Measurements from ENCODE around the gene GPANK1. TPM values are rescaled to one million over a fixed set of nuclear protein-coding genes. Genes with fewer than 3 reads are reported as not detected.
"Not testable (repeated sequence)": the region's sequence is repeated elsewhere in the genome, so short reads cannot be mapped to it uniquely, and the experiment has no call there.

Gene GPANK1
- total RNA-seq, 1 experiment from 2014 or later, result 26.8 TPM

GRCh38 chr6:31710523-31711219 is 45.9 kb upstream of the GPANK1 start:
- no peak overlapping the region for H3K14ac ChIP-seq (ENCODE audit: insufficient read depth, low read length)
- no peaks in the 10 kb centered on the region for H3K79me1 ChIP-seq (ENCODE audit: insufficient read depth, low read depth, low read length, poor library complexity, severe bottlenecking)
- no peak overlapping the region for H3K9ac ChIP-seq (ENCODE audit: extremely low read depth, insufficient read length, low read length)
- no peak overlapping the region for H3T11ph ChIP-seq (ENCODE audit: low read length)
- peaks cover 5% of the 10 kb centered on the region; the same call in 1 of the 2 replicates for H3K4me1 ChIP-seq (ENCODE audit: insufficient read depth, low read length)
- H3K79me2 ChIP-seq (ENCODE audit: insufficient read depth, low read length), result no peaks in the 10 kb centered on the region
- no peak overlapping the region for H3K23ac ChIP-seq (ENCODE audit: insufficient read length, low read depth, low read length)
- H3K18ac ChIP-seq (ENCODE audit: insufficient read length, low read depth, low read length), result no peak overlapping the region
- no peak overlapping the region for H2AK5ac ChIP-seq (ENCODE audit: insufficient read length, low read length)
- Mint-ChIP-seq H3K36me3 (ENCODE audit: insufficient read depth in 1 of 3, low read depth in 3 of 3) (no peaks in the 10 kb centered on the region), H3K27ac (no peak overlapping the region), H3K4me1 (peaks cover 31 to 40% of the 10 kb centered on the region in 2 experiments), H3K9me3 (no peaks in the 10 kb centered on the region), H3K27me3 (ENCODE audit: low read depth) (peaks cover 9% of the 10 kb centered on the region), H3K4me3 (no peak overlapping the region)
- no peaks in the 10 kb centered on the region for H4K20me1 ChIP-seq (ENCODE audit: control insufficient read depth, insufficient read depth, insufficient read length)
- no peak overlapping the region for H3K4me2 ChIP-seq (ENCODE audit: insufficient read depth, insufficient read length, low read length)
- no peak overlapping the region for H2BK120ac ChIP-seq (ENCODE audit: low read depth, low read length, poor library complexity, severe bottlenecking)
- H3K56ac ChIP-seq (ENCODE audit: insufficient read length, low read depth, low read length), result no peak overlapping the region
- no peak overlapping the region for H4K91ac ChIP-seq (ENCODE audit: insufficient read length, low read depth, low read length)
- H2AFZ ChIP-seq (ENCODE audit: low read length), result no peak overlapping the region
- TF ChIP-seq CTCF (conservative IDR thresholded peaks at IDR 0.05), result no peak
- H3K27me3 ChIP-seq (ENCODE audit: insufficient read depth, low read length), result no peaks in the 10 kb centered on the region
- H3K9me3 ChIP-seq (ENCODE audit: control insufficient read depth, low read depth, low read length), result no peaks in the 10 kb centered on the region
- no peak overlapping the region for H4K8ac ChIP-seq (replicated peaks; ENCODE audit: insufficient read length, low read depth, low read length)
- H2BK5ac ChIP-seq (ENCODE audit: insufficient read length, low read length), result no peak overlapping the region
- no peak overlapping the region for H2BK20ac ChIP-seq (ENCODE audit: low read depth, low read length, poor library complexity, severe bottlenecking)
- no CpG with 5 or more reads among the region's 5 CpGs for WGBS (ENCODE audit: extremely low coverage, insufficient read length, low lambda C conversion rate)
- H3K4ac ChIP-seq (ENCODE audit: low read depth, low read length), result no peak overlapping the region
- H3K27ac ChIP-seq (ENCODE audit: insufficient read length, low read depth, low read length), result no peak overlapping the region
- H4K5ac ChIP-seq (ENCODE audit: insufficient read length, low read depth, low read length), result no peak overlapping the region
- no peaks in the 10 kb centered on the region for H3K23me2 ChIP-seq (ENCODE audit: insufficient read length, low read depth, low read length, poor library complexity, severe bottlenecking)
- no peak overlapping the region for H2BK15ac ChIP-seq (ENCODE audit: low read depth, low read length)
- DNase-seq, result no peak
- H2BK12ac ChIP-seq (ENCODE audit: insufficient read length, low read depth, low read length), result no peak overlapping the region

- H2BK15ac ChIP-seq (ENCODE audit: low read depth, low read length); H3K27me3 Mint-ChIP-seq (ENCODE audit: low read depth); H3T11ph ChIP-seq (ENCODE audit: low read length); H2BK5ac ChIP-seq (ENCODE audit: insufficient read length, low read length); H3K4me2 ChIP-seq (ENCODE audit: insufficient read depth, insufficient read length, low read length); DNase-seq; H3K27ac ChIP-seq (ENCODE audit: insufficient read length, low read depth, low read length); H4K8ac ChIP-seq (replicated peaks; ENCODE audit: insufficient read length, low read depth, low read length); H4K20me1 ChIP-seq (ENCODE audit: control insufficient read depth, insufficient read depth, insufficient read length); H3K56ac ChIP-seq (ENCODE audit: insufficient read length, low read depth, low read length); H3K9ac ChIP-seq (ENCODE audit: extremely low read depth, insufficient read length, low read length); H3K4ac ChIP-seq (ENCODE audit: low read depth, low read length); H3K9me3 Mint-ChIP-seq; H3K4me3 Mint-ChIP-seq; H3K36me3 Mint-ChIP-seq (ENCODE audit: insufficient read depth in 1 of 3, low read depth in 3 of 3); H3K14ac ChIP-seq (ENCODE audit: insufficient read depth, low read length); H4K91ac ChIP-seq (ENCODE audit: insufficient read length, low read depth, low read length); H2BK12ac ChIP-seq (ENCODE audit: insufficient read length, low read depth, low read length); H3K23ac ChIP-seq (ENCODE audit: insufficient read length, low read depth, low read length); H3K79me2 ChIP-seq (ENCODE audit: insufficient read depth, low read length); H3K79me1 ChIP-seq (ENCODE audit: insufficient read depth, low read depth, low read length, poor library complexity, severe bottlenecking); H3K9me3 ChIP-seq (ENCODE audit: control insufficient read depth, low read depth, low read length); H2BK120ac ChIP-seq (ENCODE audit: low read depth, low read length, poor library complexity, severe bottlenecking); H2AK5ac ChIP-seq (ENCODE audit: insufficient read length, low read length); H3K18ac ChIP-seq (ENCODE audit: insufficient read length, low read depth, low read length); H3K23me2 ChIP-seq (ENCODE audit: insufficient read length, low read depth, low read length, poor library complexity, severe bottlenecking); H2BK20ac ChIP-seq (ENCODE audit: low read depth, low read length, poor library complexity, severe bottlenecking); H4K5ac ChIP-seq (ENCODE audit: insufficient read length, low read depth, low read length); H2AFZ ChIP-seq (ENCODE audit: low read length); H3K27ac Mint-ChIP-seq; H3K27me3 ChIP-seq (ENCODE audit: insufficient read depth, low read length); H3K4me1 ChIP-seq (ENCODE audit: insufficient read depth, low read length): not testable (repeated sequence)
- peaks cover 24 to 29% of the 10 kb centered on the region in 2 experiments for H3K4me1 Mint-ChIP-seq
- WGBS (ENCODE audit: extremely low coverage, insufficient read length, low lambda C conversion rate), result no CpG with 5 or more reads among the region's 11 CpGs
Measured at GRCh38 chr6:31709157-31709556, 44.4 kb upstream of the GPANK1 start.
